ENCODE measurements around the gene RNU7-1.

The RNU7-1 gene

GRCh38 chr12:6957741-6958608 lies 14.4 kb downstream of the RNU7-1 start:
- DNase-seq (ENCODE audit: extremely low read depth, low read depth) = no peak
- TF ChIP-seq, protein P1, sequence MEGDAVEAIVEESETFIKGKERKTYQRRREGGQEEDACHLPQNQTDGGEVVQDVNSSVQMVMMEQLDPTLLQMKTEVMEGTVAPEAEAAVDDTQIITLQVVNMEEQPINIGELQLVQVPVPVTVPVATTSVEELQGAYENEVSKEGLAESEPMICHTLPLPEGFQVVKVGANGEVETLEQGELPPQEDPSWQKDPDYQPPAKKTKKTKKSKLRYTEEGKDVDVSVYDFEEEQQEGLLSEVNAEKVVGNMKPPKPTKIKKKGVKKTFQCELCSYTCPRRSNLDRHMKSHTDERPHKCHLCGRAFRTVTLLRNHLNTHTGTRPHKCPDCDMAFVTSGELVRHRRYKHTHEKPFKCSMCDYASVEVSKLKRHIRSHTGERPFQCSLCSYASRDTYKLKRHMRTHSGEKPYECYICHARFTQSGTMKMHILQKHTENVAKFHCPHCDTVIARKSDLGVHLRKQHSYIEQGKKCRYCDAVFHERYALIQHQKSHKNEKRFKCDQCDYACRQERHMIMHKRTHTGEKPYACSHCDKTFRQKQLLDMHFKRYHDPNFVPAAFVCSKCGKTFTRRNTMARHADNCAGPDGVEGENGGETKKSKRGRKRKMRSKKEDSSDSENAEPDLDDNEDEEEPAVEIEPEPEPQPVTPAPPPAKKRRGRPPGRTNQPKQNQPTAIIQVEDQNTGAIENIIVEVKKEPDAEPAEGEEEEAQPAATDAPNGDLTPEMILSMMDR (IDR thresholded peaks at IDR 0.05; ENCODE audit: low read depth, low read length) = no peak

DNA sequence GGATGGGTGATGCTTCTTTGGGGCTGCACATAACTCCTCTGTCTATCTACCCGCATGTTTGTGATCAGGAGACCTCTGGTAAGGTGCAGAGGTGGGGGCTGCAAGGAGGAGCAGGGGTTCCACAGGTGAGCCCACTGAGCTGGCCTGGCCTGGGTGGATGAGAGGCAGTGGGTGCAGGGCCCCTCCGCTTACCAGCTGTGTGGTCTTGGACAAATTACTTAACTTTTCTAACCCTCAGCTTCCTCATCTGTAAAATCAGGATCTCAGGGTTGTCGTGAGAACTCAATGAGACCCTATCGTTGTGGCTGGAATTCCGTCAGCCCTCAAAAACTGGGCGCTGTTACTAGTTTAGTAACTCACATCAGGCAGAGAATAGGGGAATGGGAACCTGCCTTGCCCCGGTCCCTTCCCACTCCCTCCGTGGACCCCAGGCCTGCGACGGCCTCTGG lies 15.0 kb downstream of the RNU7-1 start:
- no peak for DNase-seq (ENCODE audit: extremely low read depth, low read depth)

GRCh38 chr12:6959058-6959804 lies 15.6 kb downstream of the RNU7-1 start:
- DNase-seq (ENCODE audit: extremely low read depth, low read depth) = no peak
- TF ChIP-seq, protein P1 (IDR thresholded peaks at IDR 0.05; ENCODE audit: low read depth, low read length) = no peak

More for the DNA sequence above, 15.0 kb downstream of the RNU7-1 start:
- TF ChIP-seq, protein P1 (IDR thresholded peaks at IDR 0.05; ENCODE audit: low read depth, low read length) = no peak

GRCh38 chr12:6959805-6960592 lies 16.4 kb downstream of the RNU7-1 start:
- TF ChIP-seq, protein P1 (IDR thresholded peaks at IDR 0.05; ENCODE audit: low read depth, low read length) = no peak
- no peak for DNase-seq (ENCODE audit: extremely low read depth, low read depth)

GRCh38 chr12:6960593-6961277 lies 17.1 kb downstream of the RNU7-1 start:
- no peak for DNase-seq (ENCODE audit: extremely low read depth, low read depth)

DNA sequence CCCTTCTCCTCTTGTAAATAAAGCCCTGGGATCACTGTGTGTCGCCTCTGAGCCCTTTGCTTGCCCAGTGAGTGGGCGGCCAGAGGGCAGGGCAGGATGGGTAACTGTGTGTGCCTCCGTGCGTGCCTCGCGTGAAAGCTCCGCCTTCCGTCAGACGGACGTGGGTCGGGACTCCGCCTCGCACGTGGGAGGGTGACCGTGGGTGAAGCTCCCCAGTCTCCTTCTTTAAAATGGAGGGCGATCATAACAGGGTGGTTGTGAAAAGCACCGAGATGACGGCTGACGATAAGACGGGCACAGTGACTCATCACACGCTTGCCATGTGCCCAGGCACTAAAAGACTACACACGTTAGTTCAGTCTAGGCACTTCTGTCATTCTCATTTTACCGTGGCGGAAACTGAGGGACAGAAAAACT lies 17.7 kb downstream of the RNU7-1 start:
- TF ChIP-seq, protein P1 (IDR thresholded peaks at IDR 0.05; ENCODE audit: low read depth, low read length) = no peak
- no peak for DNase-seq (ENCODE audit: extremely low read depth, low read depth)

More at GRCh38 chr12:6960593-6961277, 17.1 kb downstream of the RNU7-1 start:
- TF ChIP-seq, protein P1 (IDR thresholded peaks at IDR 0.05; ENCODE audit: low read depth, low read length) = peak; percentile 19
